ENCODE data around the gene CELF3.

GRCh38 chr1:151680391-151680790 lies 36.2 kb downstream of the CELF3 start:
- no peak for TF ChIP-seq CTCF (IDR thresholded peaks at IDR 0.05; ENCODE audit: low read depth, low read length)
- TF ChIP-seq EZH2phosphoT487 (IDR thresholded peaks at IDR 0.05; ENCODE audit: low read depth), result no peak

All from OCI-LY3 (cell line).